Measurements from ENCODE around the gene GOLGA7B.

- no peak for TF ChIP-seq CTCF (conservative IDR thresholded peaks at IDR 0.05)
- no peak for TF ChIP-seq EZH2 (IDR thresholded peaks at IDR 0.05; ENCODE audit: low read depth)
These were observed 65.9 kb downstream of the GOLGA7B start for GRCh38 chr10:97915346-97916131.
